IPS-NIHi11 (cell line): ENCODE data around the gene TBC1D14.

Experiments
- DNase-seq: peaks from one replicate; pipeline ENCODE4 v3.0.0; 2012; ENCODE audit warnings: mixed read lengths, low spot score

Gene TBC1D14

GRCh38 chr4:6929812-6930464, 20.3 kb downstream of the TBC1D14 start:
- no peak for DNase-seq

- no peak for DNase-seq
Observed at GRCh38 chr4:6932475-6932874, 22.8 kb downstream of the TBC1D14 start.

- no peak for DNase-seq
Observed at GRCh38 chr4:6932918-6933317, 23.3 kb downstream of the TBC1D14 start.

- DNase-seq: no peak
Observed at GRCh38 chr4:6933691-6934430, 24.2 kb downstream of the TBC1D14 start.

GRCh38 chr4:6935965-6936364, 26.3 kb downstream of the TBC1D14 start:
- DNase-seq: no peak

GRCh38 chr4:6937201-6937600, 27.6 kb downstream of the TBC1D14 start:
- DNase-seq: no peak

GRCh38 chr4:6937754-6938153, 28.1 kb downstream of the TBC1D14 start:
- no peak for DNase-seq

GRCh38 chr4:6938237-6938636, 28.6 kb downstream of the TBC1D14 start:
- DNase-seq: no peak

- DNase-seq: no peak
Observed at GRCh38 chr4:6938647-6939271, 29.1 kb downstream of the TBC1D14 start.

GRCh38 chr4:6939761-6940743, 30.4 kb downstream of the TBC1D14 start:
- DNase-seq: no peak

GRCh38 chr4:6940744-6941137, 31.1 kb downstream of the TBC1D14 start:
- no peak for DNase-seq

GRCh38 chr4:6941796-6942195, 32.2 kb downstream of the TBC1D14 start:
- DNase-seq: no peak

GRCh38 chr4:6942238-6942800, 32.7 kb downstream of the TBC1D14 start:
- no peak for DNase-seq

- DNase-seq: no peak
Observed at GRCh38 chr4:6943012-6943884, 33.6 kb downstream of the TBC1D14 start.

- DNase-seq: no peak
Observed at GRCh38 chr4:6943885-6944225, 34.2 kb downstream of the TBC1D14 start.

- DNase-seq: no peak
Observed at GRCh38 chr4:6944301-6945051, 34.9 kb downstream of the TBC1D14 start.

GRCh38 chr4:6945052-6945409, 35.4 kb downstream of the TBC1D14 start:
- no peak for DNase-seq

- DNase-seq: no peak
Observed at GRCh38 chr4:6946497-6946896, 36.9 kb downstream of the TBC1D14 start.

GRCh38 chr4:6948134-6948460, 38.5 kb downstream of the TBC1D14 start:
- DNase-seq: no peak

GRCh38 chr4:6951880-6952381, 42.3 kb downstream of the TBC1D14 start:
- DNase-seq: no peak
